ENCODE measurements around the gene LY6G5B. TPM values are rescaled to one million over a fixed set of nuclear protein-coding genes. Genes with fewer than 3 reads are reported as not detected.
"Not testable (repeated sequence)": the region's sequence is repeated elsewhere in the genome, so short reads cannot be mapped to it uniquely, and the experiment has no call there.

LY6G5B gene
- polyA plus RNA-seq, 1 donor = 11.5 TPM

GRCh38 chr6:31690231-31691077 lies 20.7 kb downstream of the LY6G5B start:
- DNase-seq (ENCODE audit: low read depth) = no peak

GRCh38 chr6:31691078-31691463 lies 21.3 kb downstream of the LY6G5B start:
- no peak for DNase-seq (ENCODE audit: low read depth)

GRCh38 chr6:31691564-31692108 lies 21.9 kb downstream of the LY6G5B start:
- DNase-seq (ENCODE audit: low read depth) = no peak

GRCh38 chr6:31692353-31692752 lies 22.6 kb downstream of the LY6G5B start:
- no peak for DNase-seq (ENCODE audit: low read depth)

GRCh38 chr6:31692886-31693285 lies 23.1 kb downstream of the LY6G5B start:
- DNase-seq (ENCODE audit: low read depth) = no peak

GRCh38 chr6:31693535-31693934 lies 23.8 kb downstream of the LY6G5B start:
- no peak for DNase-seq (ENCODE audit: low read depth)

GRCh38 chr6:31697555-31697954 lies 27.8 kb downstream of the LY6G5B start:
- DNase-seq (ENCODE audit: low read depth) = no peak

- no peak for DNase-seq (ENCODE audit: low read depth)
Observed at GRCh38 chr6:31700740-31701401, 31.1 kb downstream of the LY6G5B start.

GRCh38 chr6:31701666-31702404 lies 32.1 kb downstream of the LY6G5B start:
- DNase-seq (ENCODE audit: low read depth) = no peak

- no peak for DNase-seq (ENCODE audit: low read depth)
Observed at GRCh38 chr6:31702405-31702818, 32.6 kb downstream of the LY6G5B start.

- peak; percentile 99 for DNase-seq (ENCODE audit: low read depth)
Observed at GRCh38 chr6:31702819-31703716, 33.3 kb downstream of the LY6G5B start, which contains the start of gene ABHD16A. Gene ABHD16A (minus strand): TSS chr6:31703324. CDS start chr6:31703281, 43 bp downstream.

- DNase-seq (ENCODE audit: low read depth) = no peak
Observed at GRCh38 chr6:31705931-31706330, 36.2 kb downstream of the LY6G5B start.

- DNase-seq (ENCODE audit: low read depth) = no peak
Observed at GRCh38 chr6:31706599-31706998, 36.8 kb downstream of the LY6G5B start, which contains the start of gene LY6G6F. Gene LY6G6F (plus strand): TSS chr6:31706866. CDS start chr6:31706907, 41 bp downstream.

GRCh38 chr6:31707701-31708100 lies 37.9 kb downstream of the LY6G5B start:
- DNase-seq (ENCODE audit: low read depth) = no peak

- DNase-seq (ENCODE audit: low read depth) = no peak
Observed at GRCh38 chr6:31708224-31708623, 38.4 kb downstream of the LY6G5B start.

- not testable (repeated sequence) for DNase-seq (ENCODE audit: low read depth)
Observed at GRCh38 chr6:31709157-31709556, 39.4 kb downstream of the LY6G5B start.

GRCh38 chr6:31710523-31711219 lies 40.9 kb downstream of the LY6G5B start:
- DNase-seq (ENCODE audit: low read depth) = no peak

GRCh38 chr6:31711233-31711632 lies 41.5 kb downstream of the LY6G5B start:
- DNase-seq (ENCODE audit: low read depth) = no peak

- DNase-seq (ENCODE audit: low read depth) = no peak
Observed at GRCh38 chr6:31712296-31712695, 42.5 kb downstream of the LY6G5B start.

GRCh38 chr6:31713465-31713864 lies 43.7 kb downstream of the LY6G5B start:
- no peak for DNase-seq (ENCODE audit: low read depth)
